Measurements from ENCODE around the gene F13A1. TPM values are rescaled to one million over a fixed set of nuclear protein-coding genes. Genes with fewer than 3 reads are reported as not detected.

Gene F13A1
- total RNA-seq, 2 experiments from 2014 or later, result not detected

GRCh38 chr6:6362056-6362840 lies 41.8 kb upstream of the F13A1 start:
- no peak overlapping the region for H3K27ac Mint-ChIP-seq
- ChIA-PET POLR2A (no interaction called here), CTCF (interaction anchor here (1.0 kb wide), 1 partner anchor 185 kb away, joined by 3 read pairs; no protein-coding TSS in a partner anchor)
- no peaks in the 10 kb centered on the region for H3K9me3 Mint-ChIP-seq
- DNase-seq, result no peak
- H3K27me3 Mint-ChIP-seq, result peaks cover 1% of the 10 kb centered on the region
- H3K4me1 Mint-ChIP-seq (ENCODE audit: low read depth), result no peaks in the 10 kb centered on the region
- intact Hi-C loops (cut with micrococcal nuclease), result no loop called here
- H3K4me3 Mint-ChIP-seq, result no peak overlapping the region
- no peaks in the 10 kb centered on the region for H3K36me3 Mint-ChIP-seq (ENCODE audit: low read depth)
- no peak for TF ChIP-seq CTCF (IDR thresholded peaks at IDR 0.05)
- no peak for ATAC-seq

DNA sequence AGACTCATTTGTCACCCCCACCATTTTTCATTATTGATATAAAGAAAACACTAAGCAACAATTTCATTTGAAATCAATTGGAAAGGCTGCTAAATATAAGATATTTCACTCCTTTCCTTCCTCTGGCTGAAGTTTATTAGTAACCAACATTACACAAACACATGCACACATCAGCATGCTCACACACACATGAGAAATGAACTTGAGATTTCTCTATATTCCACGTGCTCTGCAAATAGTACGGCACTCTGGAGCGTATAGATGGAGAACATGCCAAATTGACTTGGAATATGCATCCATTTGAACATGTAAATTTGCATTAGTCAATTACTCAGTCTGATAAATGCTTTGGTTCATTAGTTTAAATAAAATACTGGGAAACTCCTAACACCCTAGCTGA lies 37.1 kb upstream of the F13A1 start:
- Mint-ChIP-seq H3K9me3 (no peaks in the 10 kb centered on the region), H3K4me3 (no peak overlapping the region), H3K4me1 (ENCODE audit: low read depth) (no peaks in the 10 kb centered on the region)

GRCh38 chr6:6357032-6357431 lies 36.6 kb upstream of the F13A1 start:
- DNase-seq (no peak), ATAC-seq (no peak)
- ChIA-PET POLR2A (no interaction called here), CTCF (no interaction called here)
- H3K27ac Mint-ChIP-seq, result no peak overlapping the region
- H3K4me1 Mint-ChIP-seq (ENCODE audit: low read depth), result no peaks in the 10 kb centered on the region
- intact Hi-C loops (cut with micrococcal nuclease), result no loop called here
- H3K4me3 Mint-ChIP-seq, result no peak overlapping the region
- H3K9me3 Mint-ChIP-seq, result no peaks in the 10 kb centered on the region
- no peaks in the 10 kb centered on the region for H3K36me3 Mint-ChIP-seq (ENCODE audit: low read depth)
- no peak for TF ChIP-seq CTCF (IDR thresholded peaks at IDR 0.05)
- peaks cover 6% of the 10 kb centered on the region for H3K27me3 Mint-ChIP-seq

More for the DNA sequence above, 37.1 kb upstream of the F13A1 start:
- DNase-seq, result no peak
- Mint-ChIP-seq H3K27me3 (peaks cover 6% of the 10 kb centered on the region), H3K36me3 (ENCODE audit: low read depth) (no peaks in the 10 kb centered on the region), H3K27ac (no peak overlapping the region)
- ChIA-PET POLR2A (no interaction called here), CTCF (no interaction called here)
- no peak for TF ChIP-seq CTCF (IDR thresholded peaks at IDR 0.05)
- no peak for ATAC-seq
- intact Hi-C loops (cut with micrococcal nuclease), result no loop called here

GRCh38 chr6:6352772-6353171 lies 32.3 kb upstream of the F13A1 start:
- Mint-ChIP-seq H3K36me3 (ENCODE audit: low read depth) (no peaks in the 10 kb centered on the region), H3K27ac (no peak overlapping the region), H3K4me1 (ENCODE audit: low read depth) (no peaks in the 10 kb centered on the region), H3K9me3 (no peaks in the 10 kb centered on the region), H3K4me3 (no peak overlapping the region), H3K27me3 (peaks cover 18% of the 10 kb centered on the region)
- ChIA-PET POLR2A (no interaction called here), CTCF (no interaction called here)
- TF ChIP-seq CTCF (IDR thresholded peaks at IDR 0.05), result no peak
- intact Hi-C loops (cut with micrococcal nuclease), result no loop called here
- no peak for DNase-seq
- ATAC-seq, result no peak

DNA sequence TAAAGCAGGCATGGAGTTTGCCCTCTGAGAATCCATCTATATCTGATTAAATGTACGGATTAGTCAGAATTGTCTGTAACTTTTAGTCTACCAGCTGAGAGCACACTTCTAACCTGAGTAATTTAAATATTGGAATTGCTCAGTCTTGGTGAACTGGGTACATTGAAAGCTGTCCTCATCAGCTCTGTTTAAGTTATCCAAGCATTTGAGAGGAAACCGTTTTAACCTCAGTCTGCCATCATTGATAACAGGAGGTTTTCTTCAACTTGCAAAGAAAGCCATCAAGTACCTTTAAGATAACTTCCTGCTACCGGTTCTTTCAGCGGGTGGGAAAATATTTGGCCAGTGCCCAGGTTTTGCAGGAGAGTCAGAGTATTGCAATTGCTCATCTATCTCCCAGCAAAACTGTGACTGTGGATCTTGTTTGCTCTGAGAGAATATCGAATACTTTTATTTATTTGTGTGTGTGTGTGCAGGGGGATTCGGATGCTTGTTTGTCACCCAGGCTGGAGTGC lies 31.1 kb upstream of the F13A1 start:
- CTCF ChIA-PET, result no interaction called here
- Mint-ChIP-seq H3K4me3 (no peak overlapping the region), H3K36me3 (ENCODE audit: low read depth) (no peaks in the 10 kb centered on the region), H3K27ac (no peak overlapping the region), H3K9me3 (no peaks in the 10 kb centered on the region), H3K4me1 (ENCODE audit: low read depth) (no peaks in the 10 kb centered on the region), H3K27me3 (peaks cover 20% of the 10 kb centered on the region)
- POLR2A ChIA-PET, result no interaction called here
- intact Hi-C loops (cut with micrococcal nuclease), result no loop called here
- no peak for ATAC-seq
- no peak for DNase-seq
- no peak for TF ChIP-seq CTCF (IDR thresholded peaks at IDR 0.05)

Data from activated CD8-positive, alpha-beta T cell treated with anti-CD3 and anti-CD28 coated beads for 36 hours (primary cell).